GM23338 (cell line): ENCODE measurements around the gene FAM163A. TPM values are rescaled to one million over a fixed set of nuclear protein-coding genes. Genes with fewer than 3 reads are reported as not detected.

Experiments used
- ATAC-seq: fragments of 200-7000 bp; cut with Tn5 transposase; 3 replicates; pipeline ENCODE4 v1.9.1; 2020
- DNase-seq: peaks from one replicate; pipeline ENCODE4 v3.0.0-alpha.2; 2015; ENCODE audit warnings: low spot score
- H2AFZ ChIP-seq: fragments of 200-600 bp; sonication (generic); 2 replicates; pipeline ENCODE4 v1.8.0; 2016; ENCODE audit warnings: antibody characterized with exemption, mild to moderate bottlenecking, moderate library complexity
- H3F3A ChIP-seq: fragments of 200-600 bp; sonication (generic); replicated peaks from 2 replicates; pipeline ENCODE4 v1.8.0; 2017; ENCODE audit warnings: antibody characterized with exemption, mixed run types, low read depth
- H3K27ac ChIP-seq: fragments of 200-600 bp; sonication (generic); 2 replicates; pipeline ENCODE4 v1.6.1; 2016; ENCODE audit warnings: low read depth
- H3K27me3 ChIP-seq: fragments of 200-600 bp; sonication (generic); 2 replicates; pipeline ENCODE4 v1.8.0; 2016; ENCODE audit warnings: mild to moderate bottlenecking, mixed run types, moderate library complexity; ENCODE audit not compliant: insufficient read depth
- H3K36me3 ChIP-seq: fragments of 200-600 bp; sonication (generic); 2 replicates; pipeline ENCODE4 v1.8.0; 2016; ENCODE audit warnings: mild to moderate bottlenecking; ENCODE audit not compliant: insufficient read depth
- H3K4me1 ChIP-seq: fragments of 200-600 bp; sonication (generic); 2 replicates; pipeline ENCODE4 v1.8.0; 2016; ENCODE audit warnings: mild to moderate bottlenecking, moderate library complexity; ENCODE audit not compliant: insufficient read depth
- H3K4me2 ChIP-seq: fragments of 200-600 bp; sonication (generic); 2 replicates; pipeline ENCODE4 v1.7.1; 2017; ENCODE audit warnings: mixed run types
- H3K4me3 ChIP-seq: fragments of 200-600 bp; sonication (generic); 2 replicates; pipeline ENCODE4 v1.6.1; 2016; ENCODE audit warnings: mixed run types
- H3K79me2 ChIP-seq: fragments of 200-600 bp; sonication (generic); replicated peaks from 2 replicates; pipeline ENCODE4 v1.8.0; 2017; ENCODE audit warnings: mild to moderate bottlenecking; ENCODE audit not compliant: insufficient read depth
- H3K9me2 ChIP-seq: fragments of 200-600 bp; sonication (generic); 2 replicates; pipeline ENCODE4 v1.8.0; 2017; ENCODE audit not compliant: insufficient read depth
- H4K20me1 ChIP-seq: fragments of 200-600 bp; sonication (generic); replicated peaks from 2 replicates; pipeline ENCODE4 v1.8.0; 2017; ENCODE audit warnings: mild to moderate bottlenecking; ENCODE audit not compliant: insufficient read depth
- H3K27ac Mint-ChIP-seq: 2 replicates; pipeline ENCODE4 v1.8.0; 2020; ENCODE audit warnings: inconsistent platforms, mild to moderate bottlenecking, moderate library complexity, mixed read lengths
- H3K27me3 Mint-ChIP-seq: 3 replicates; pipeline ENCODE4 v1.8.0; 2022; ENCODE audit warnings: low read depth, mild to moderate bottlenecking, moderate library complexity, mixed read lengths, inconsistent platforms; ENCODE audit not compliant: insufficient read depth, poor library complexity
- H3K36me3 Mint-ChIP-seq: 3 replicates; pipeline ENCODE4 v1.8.0; 2021; ENCODE audit warnings: low read depth, mild to moderate bottlenecking, inconsistent platforms, moderate library complexity, mixed read lengths
- H3K4me1 Mint-ChIP-seq: 3 replicates; pipeline ENCODE4 v1.8.0; 2020; ENCODE audit warnings: mild to moderate bottlenecking, inconsistent platforms, mixed read lengths
- H3K4me3 Mint-ChIP-seq: 3 replicates; pipeline ENCODE4 v1.8.0; 2021; ENCODE audit warnings: moderate library complexity, mild to moderate bottlenecking, inconsistent platforms, mixed read lengths
- H3K9me3 Mint-ChIP-seq: 3 replicates; pipeline ENCODE4 v1.8.0; 2020; ENCODE audit warnings: moderate library complexity, mild to moderate bottlenecking, inconsistent platforms, mixed read lengths
- CREB1 ChIP-seq: fragments of 250-450 bp; sonication (Bioruptor Pico); IDR thresholded peaks from 2 replicates; pipeline ENCODE4 v1.5.0; 2020; ENCODE audit warnings: low read depth, mild to moderate bottlenecking, moderate library complexity
- CTCF ChIP-seq, 2 experiments: fragments of 200-600 bp in 1 of 2; sonication (generic) in 1 of 2; conservative IDR thresholded peaks; 2 replicates each; pipeline versions ENCODE4 v1.5.1 to v1.6.1; 2016 to 2017; ENCODE audit warnings: antibody characterized with exemption in 2 of 2, low read depth in 2 of 2, mild to moderate bottlenecking in 2 of 2, moderate library complexity in 1 of 2
- EZH2 ChIP-seq: fragments of 200-600 bp; sonication (generic); IDR thresholded peaks from one replicate; pipeline ENCODE4 v1.8.0; 2017; ENCODE audit warnings: antibody characterized with exemption, mild to moderate bottlenecking, low read depth; ENCODE audit not compliant: unreplicated experiment
- EZH2phosphoT487 ChIP-seq: fragments of 200-600 bp; sonication (generic); IDR thresholded peaks from one replicate; pipeline ENCODE4 v1.8.1; 2018; ENCODE audit warnings: antibody characterized with exemption; ENCODE audit not compliant: unreplicated experiment
- JUNB ChIP-seq: IDR thresholded peaks from one replicate; pipeline ENCODE4 v1.6.1; 2016; ENCODE audit warnings: antibody characterized with exemption; ENCODE audit not compliant: unreplicated experiment
- NANOG ChIP-seq: IDR thresholded peaks from 2 replicates; pipeline ENCODE4 v1.6.1; 2016; ENCODE audit warnings: antibody characterized with exemption, borderline replicate concordance
- POLR2AphosphoS5 ChIP-seq: IDR thresholded peaks from 2 replicates; pipeline ENCODE4 v1.6.1; 2016; ENCODE audit warnings: antibody characterized with exemption, low read depth
- STAT1 ChIP-seq: IDR thresholded peaks from one replicate; pipeline ENCODE4 v1.6.1; 2016; ENCODE audit warnings: antibody characterized with exemption; ENCODE audit not compliant: unreplicated experiment
- ZNF114 ChIP-seq: fragments of 250-450 bp; sonication (Bioruptor Pico); IDR thresholded peaks from 2 replicates; pipeline ENCODE4 v1.5.0; 2020; ENCODE audit warnings: mild to moderate bottlenecking, moderate library complexity
- ZNF331 ChIP-seq: fragments of 250-450 bp; sonication (Bioruptor Pico); IDR thresholded peaks from 2 replicates; pipeline ENCODE4 v1.5.0; 2020; ENCODE audit warnings: low read depth, mild to moderate bottlenecking, moderate library complexity
- polyA plus RNA-seq: library from polyadenylated mRNA; unstranded; fragments of >200 nt; fragmentation: Nextera tagmentation; extraction: Ambion mirVana; gene quantifications from 2 replicates; pipeline ENCODE4 v1.2.1, GENCODE V29; 2016
- total RNA-seq: library from RNA; depleted of rRNA; stranded (reverse); fragments of >200 nt; shearing (Covaris generic); gene quantifications from 2 replicates; pipeline ENCODE4 v1.2.3, GENCODE V29; 2014
- TF ChIP-seq, protein P1 (sequence below): IDR thresholded peaks from one replicate; pipeline ENCODE4 v1.6.1; 2018; ENCODE audit warnings: antibody characterized with exemption; ENCODE audit not compliant: unreplicated experiment
- TF ChIP-seq, protein P2 (sequence below): fragments of 250-450 bp; sonication (Bioruptor Pico); IDR thresholded peaks from 2 replicates; pipeline ENCODE4 v1.5.0; 2020; ENCODE audit warnings: mild to moderate bottlenecking, moderate library complexity
- TF ChIP-seq, protein P3 (sequence below): IDR thresholded peaks from 2 replicates; pipeline ENCODE4 v1.6.1; 2016; ENCODE audit warnings: antibody characterized with exemption

FAM163A gene
- total and polyA plus RNA-seq, 2 experiments from 2014 or later, result not detected

GRCh38 chr1:179831225-179831624 lies 88.1 kb downstream of the FAM163A start:
- no peaks in the 10 kb centered on the region for H3K79me2 ChIP-seq
- peaks cover 7% of the 10 kb centered on the region for H3K4me1 ChIP-seq
- no peak for DNase-seq
- no peak overlapping the region for H3K4me2 ChIP-seq
- Mint-ChIP-seq H3K9me3 (no peaks in the 10 kb centered on the region; the same call in 2 of the 3 replicates), H3K4me1 (peaks cover 22% of the 10 kb centered on the region), H3K36me3 (peaks cover 4% of the 10 kb centered on the region; the same call in 2 of the 3 replicates), H3K27me3 (peaks cover 3% of the 10 kb centered on the region), H3K27ac (no peak overlapping the region), H3K4me3 (no peak overlapping the region)
- ATAC-seq, result no peak
- no peaks in the 10 kb centered on the region for H3K27me3 ChIP-seq
- H3K36me3 ChIP-seq, result no peaks in the 10 kb centered on the region
- H3K27ac ChIP-seq, result no peak overlapping the region
- TF ChIP-seq EZH2phosphoT487 (no peak), CREB1 (CRISPR knock-in tag) (no peak), ZNF114 (CRISPR knock-in tag) (no peak), NANOG (no peak), EZH2 (no peak), POLR2AphosphoS5 (no peak), STAT1 (no peak), CTCF (conservative IDR thresholded peaks at IDR 0.05; ENCODE audit: low read depth in 2 of 2) (no peak), ZNF331 (no peak), JUNB (no peak)
- TF ChIP-seq, protein P1, sequence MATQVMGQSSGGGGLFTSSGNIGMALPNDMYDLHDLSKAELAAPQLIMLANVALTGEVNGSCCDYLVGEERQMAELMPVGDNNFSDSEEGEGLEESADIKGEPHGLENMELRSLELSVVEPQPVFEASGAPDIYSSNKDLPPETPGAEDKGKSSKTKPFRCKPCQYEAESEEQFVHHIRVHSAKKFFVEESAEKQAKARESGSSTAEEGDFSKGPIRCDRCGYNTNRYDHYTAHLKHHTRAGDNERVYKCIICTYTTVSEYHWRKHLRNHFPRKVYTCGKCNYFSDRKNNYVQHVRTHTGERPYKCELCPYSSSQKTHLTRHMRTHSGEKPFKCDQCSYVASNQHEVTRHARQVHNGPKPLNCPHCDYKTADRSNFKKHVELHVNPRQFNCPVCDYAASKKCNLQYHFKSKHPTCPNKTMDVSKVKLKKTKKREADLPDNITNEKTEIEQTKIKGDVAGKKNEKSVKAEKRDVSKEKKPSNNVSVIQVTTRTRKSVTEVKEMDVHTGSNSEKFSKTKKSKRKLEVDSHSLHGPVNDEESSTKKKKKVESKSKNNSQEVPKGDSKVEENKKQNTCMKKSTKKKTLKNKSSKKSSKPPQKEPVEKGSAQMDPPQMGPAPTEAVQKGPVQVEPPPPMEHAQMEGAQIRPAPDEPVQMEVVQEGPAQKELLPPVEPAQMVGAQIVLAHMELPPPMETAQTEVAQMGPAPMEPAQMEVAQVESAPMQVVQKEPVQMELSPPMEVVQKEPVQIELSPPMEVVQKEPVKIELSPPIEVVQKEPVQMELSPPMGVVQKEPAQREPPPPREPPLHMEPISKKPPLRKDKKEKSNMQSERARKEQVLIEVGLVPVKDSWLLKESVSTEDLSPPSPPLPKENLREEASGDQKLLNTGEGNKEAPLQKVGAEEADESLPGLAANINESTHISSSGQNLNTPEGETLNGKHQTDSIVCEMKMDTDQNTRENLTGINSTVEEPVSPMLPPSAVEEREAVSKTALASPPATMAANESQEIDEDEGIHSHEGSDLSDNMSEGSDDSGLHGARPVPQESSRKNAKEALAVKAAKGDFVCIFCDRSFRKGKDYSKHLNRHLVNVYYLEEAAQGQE, result no peak
- TF ChIP-seq, protein P2, sequence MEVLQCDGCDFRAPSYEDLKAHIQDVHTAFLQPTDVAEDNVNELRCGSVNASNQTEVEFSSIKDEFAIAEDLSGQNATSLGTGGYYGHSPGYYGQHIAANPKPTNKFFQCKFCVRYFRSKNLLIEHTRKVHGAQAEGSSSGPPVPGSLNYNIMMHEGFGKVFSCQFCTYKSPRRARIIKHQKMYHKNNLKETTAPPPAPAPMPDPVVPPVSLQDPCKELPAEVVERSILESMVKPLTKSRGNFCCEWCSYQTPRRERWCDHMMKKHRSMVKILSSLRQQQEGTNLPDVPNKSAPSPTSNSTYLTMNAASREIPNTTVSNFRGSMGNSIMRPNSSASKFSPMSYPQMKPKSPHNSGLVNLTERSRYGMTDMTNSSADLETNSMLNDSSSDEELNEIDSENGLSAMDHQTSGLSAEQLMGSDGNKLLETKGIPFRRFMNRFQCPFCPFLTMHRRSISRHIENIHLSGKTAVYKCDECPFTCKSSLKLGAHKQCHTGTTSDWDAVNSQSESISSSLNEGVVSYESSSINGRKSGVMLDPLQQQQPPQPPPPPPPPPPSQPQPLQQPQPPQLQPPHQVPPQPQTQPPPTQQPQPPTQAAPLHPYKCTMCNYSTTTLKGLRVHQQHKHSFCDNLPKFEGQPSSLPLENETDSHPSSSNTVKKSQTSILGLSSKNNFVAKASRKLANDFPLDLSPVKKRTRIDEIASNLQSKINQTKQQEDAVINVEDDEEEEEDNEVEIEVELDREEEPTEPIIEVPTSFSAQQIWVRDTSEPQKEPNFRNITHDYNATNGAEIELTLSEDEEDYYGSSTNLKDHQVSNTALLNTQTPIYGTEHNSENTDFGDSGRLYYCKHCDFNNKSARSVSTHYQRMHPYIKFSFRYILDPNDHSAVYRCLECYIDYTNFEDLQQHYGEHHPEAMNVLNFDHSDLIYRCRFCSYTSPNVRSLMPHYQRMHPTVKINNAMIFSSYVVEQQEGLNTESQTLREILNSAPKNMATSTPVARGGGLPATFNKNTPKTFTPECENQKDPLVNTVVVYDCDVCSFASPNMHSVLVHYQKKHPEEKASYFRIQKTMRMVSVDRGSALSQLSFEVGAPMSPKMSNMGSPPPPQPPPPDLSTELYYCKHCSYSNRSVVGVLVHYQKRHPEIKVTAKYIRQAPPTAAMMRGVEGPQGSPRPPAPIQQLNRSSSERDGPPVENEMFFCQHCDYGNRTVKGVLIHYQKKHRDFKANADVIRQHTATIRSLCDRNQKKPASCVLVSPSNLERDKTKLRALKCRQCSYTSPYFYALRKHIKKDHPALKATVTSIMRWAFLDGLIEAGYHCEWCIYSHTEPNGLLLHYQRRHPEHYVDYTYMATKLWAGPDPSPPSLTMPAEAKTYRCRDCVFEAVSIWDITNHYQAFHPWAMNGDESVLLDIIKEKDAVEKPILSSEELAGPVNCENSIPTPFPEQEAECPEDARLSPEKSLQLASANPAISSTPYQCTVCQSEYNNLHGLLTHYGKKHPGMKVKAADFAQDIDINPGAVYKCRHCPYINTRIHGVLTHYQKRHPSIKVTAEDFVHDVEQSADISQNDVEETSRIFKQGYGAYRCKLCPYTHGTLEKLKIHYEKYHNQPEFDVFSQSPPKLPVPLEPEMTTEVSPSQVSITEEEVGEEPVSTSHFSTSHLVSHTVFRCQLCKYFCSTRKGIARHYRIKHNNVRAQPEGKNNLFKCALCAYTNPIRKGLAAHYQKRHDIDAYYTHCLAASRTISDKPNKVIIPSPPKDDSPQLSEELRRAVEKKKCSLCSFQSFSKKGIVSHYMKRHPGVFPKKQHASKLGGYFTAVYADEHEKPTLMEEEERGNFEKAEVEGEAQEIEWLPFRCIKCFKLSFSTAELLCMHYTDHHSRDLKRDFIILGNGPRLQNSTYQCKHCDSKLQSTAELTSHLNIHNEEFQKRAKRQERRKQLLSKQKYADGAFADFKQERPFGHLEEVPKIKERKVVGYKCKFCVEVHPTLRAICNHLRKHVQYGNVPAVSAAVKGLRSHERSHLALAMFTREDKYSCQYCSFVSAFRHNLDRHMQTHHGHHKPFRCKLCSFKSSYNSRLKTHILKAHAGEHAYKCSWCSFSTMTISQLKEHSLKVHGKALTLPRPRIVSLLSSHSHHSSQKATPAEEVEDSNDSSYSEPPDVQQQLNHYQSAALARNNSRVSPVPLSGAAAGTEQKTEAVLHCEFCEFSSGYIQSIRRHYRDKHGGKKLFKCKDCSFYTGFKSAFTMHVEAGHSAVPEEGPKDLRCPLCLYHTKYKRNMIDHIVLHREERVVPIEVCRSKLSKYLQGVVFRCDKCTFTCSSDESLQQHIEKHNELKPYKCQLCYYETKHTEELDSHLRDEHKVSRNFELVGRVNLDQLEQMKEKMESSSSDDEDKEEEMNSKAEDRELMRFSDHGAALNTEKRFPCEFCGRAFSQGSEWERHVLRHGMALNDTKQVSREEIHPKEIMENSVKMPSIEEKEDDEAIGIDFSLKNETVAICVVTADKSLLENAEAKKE (CRISPR knock-in tag), result no peak
- TF ChIP-seq, protein P3, sequence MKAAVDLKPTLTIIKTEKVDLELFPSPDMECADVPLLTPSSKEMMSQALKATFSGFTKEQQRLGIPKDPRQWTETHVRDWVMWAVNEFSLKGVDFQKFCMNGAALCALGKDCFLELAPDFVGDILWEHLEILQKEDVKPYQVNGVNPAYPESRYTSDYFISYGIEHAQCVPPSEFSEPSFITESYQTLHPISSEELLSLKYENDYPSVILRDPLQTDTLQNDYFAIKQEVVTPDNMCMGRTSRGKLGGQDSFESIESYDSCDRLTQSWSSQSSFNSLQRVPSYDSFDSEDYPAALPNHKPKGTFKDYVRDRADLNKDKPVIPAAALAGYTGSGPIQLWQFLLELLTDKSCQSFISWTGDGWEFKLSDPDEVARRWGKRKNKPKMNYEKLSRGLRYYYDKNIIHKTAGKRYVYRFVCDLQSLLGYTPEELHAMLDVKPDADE, result no peak
- H3K4me3 ChIP-seq, result no peak overlapping the region
- no peaks in the 10 kb centered on the region for H4K20me1 ChIP-seq
- no peaks in the 10 kb centered on the region for H3K9me2 ChIP-seq
- no peak overlapping the region for H2AFZ ChIP-seq
- no peaks in the 10 kb centered on the region for H3F3A ChIP-seq
